SK-N-SH treated with all-trans-retinoic acid at 6 μM for 48 hours (cell line): Measurements from ENCODE around the gene DEGS1.

Source experiments
- ATAC-seq: fragments of 200-7000 bp; cut with Tn5 transposase; 3 replicates; pipeline ENCODE4 v1.9.1; 2020; ENCODE audit warnings: mild to moderate bottlenecking, moderate library complexity
- ARNTL ChIP-seq: fragments of 450-650 bp; formaldehyde crosslinking; IDR thresholded peaks from 2 replicates; pipeline ENCODE4 v1.5.0; 2020; ENCODE audit warnings: low read depth, mild to moderate bottlenecking, moderate library complexity, borderline replicate concordance
- ESRRG ChIP-seq: fragments of 250-450 bp; sonication (Bioruptor Pico); IDR thresholded peaks from 2 replicates; pipeline ENCODE4 v1.6.1; 2021; ENCODE audit warnings: mild to moderate bottlenecking
- ISL1 ChIP-seq: fragments of 250-450 bp; sonication (Bioruptor Pico); IDR thresholded peaks from 2 replicates; pipeline ENCODE4 v2.1.2; 2022; ENCODE audit warnings: mild to moderate bottlenecking, moderate library complexity
- OSR1 ChIP-seq: fragments of 250-450 bp; sonication (Bioruptor Pico); IDR thresholded peaks from 2 replicates; pipeline ENCODE4 v1.8.0; 2022; ENCODE audit warnings: moderate library complexity, mild to moderate bottlenecking, inconsistent platforms
- PPARA ChIP-seq: fragments of 250-450 bp; sonication (Bioruptor Pico); IDR thresholded peaks from 2 replicates; pipeline ENCODE4 v1.5.0; 2020; ENCODE audit warnings: mild to moderate bottlenecking, borderline replicate concordance
- RARB ChIP-seq: fragments of 250-450 bp; sonication (Bioruptor Pico); IDR thresholded peaks from 2 replicates; pipeline ENCODE4 v1.8.0; 2021; ENCODE audit warnings: mild to moderate bottlenecking, moderate library complexity
- SNAI2 ChIP-seq: fragments of 250-450 bp; sonication (Bioruptor Pico); IDR thresholded peaks from 2 replicates; pipeline ENCODE4 v1.5.0; 2020; ENCODE audit warnings: mild to moderate bottlenecking, moderate library complexity
- TCF4 ChIP-seq: fragments of 250-450 bp; sonication (Bioruptor Pico); IDR thresholded peaks from 2 replicates; pipeline ENCODE4 v1.8.0; 2021; ENCODE audit warnings: mild to moderate bottlenecking, moderate library complexity, borderline replicate concordance
- TOX ChIP-seq: fragments of 250-450 bp; sonication (Bioruptor Pico); IDR thresholded peaks from 2 replicates; pipeline ENCODE4 v1.8.0; 2021; ENCODE audit warnings: mild to moderate bottlenecking, moderate library complexity, borderline replicate concordance
- ZC3H10 ChIP-seq: fragments of 250-450 bp; sonication (Bioruptor Pico); IDR thresholded peaks from 2 replicates; pipeline ENCODE4 v1.5.1; 2021; ENCODE audit warnings: mild to moderate bottlenecking, moderate library complexity
- ZFP3 ChIP-seq: fragments of 250-450 bp; sonication (Bioruptor Pico); IDR thresholded peaks from 2 replicates; pipeline ENCODE4 v1.5.0; 2020; ENCODE audit warnings: mild to moderate bottlenecking, moderate library complexity
- ZFP30 ChIP-seq: fragments of 450-650 bp; formaldehyde crosslinking; IDR thresholded peaks from 2 replicates; pipeline ENCODE4 v1.5.0; 2022; ENCODE audit warnings: mild to moderate bottlenecking, moderate library complexity
- ZNF565 ChIP-seq: fragments of 450-650 bp; formaldehyde crosslinking; conservative IDR thresholded peaks from 2 replicates; pipeline ENCODE4 v1.5.0; 2020; ENCODE audit warnings: low read depth, mild to moderate bottlenecking, moderate library complexity
- ZNF70 ChIP-seq: fragments of 450-650 bp; formaldehyde crosslinking; IDR thresholded peaks from 2 replicates; pipeline ENCODE4 v1.5.0; 2020; ENCODE audit warnings: mild to moderate bottlenecking, moderate library complexity
- TF ChIP-seq, protein P1 (sequence below): fragments of 250-450 bp; sonication (Bioruptor Pico); IDR thresholded peaks from 2 replicates; pipeline ENCODE4 v1.8.0; 2021; ENCODE audit warnings: low read depth, mild to moderate bottlenecking, moderate library complexity, borderline replicate concordance
- TF ChIP-seq, protein P2 (sequence below): fragments of 250-450 bp; sonication (Bioruptor Pico); IDR thresholded peaks from 2 replicates; pipeline ENCODE4 v1.5.0; 2020; ENCODE audit warnings: mild to moderate bottlenecking, moderate library complexity
- TF ChIP-seq, protein P3 (sequence below): fragments of 250-450 bp; sonication (Bioruptor Pico); IDR thresholded peaks from 2 replicates; pipeline ENCODE4 v1.5.1; 2021; ENCODE audit warnings: mild to moderate bottlenecking, moderate library complexity
- TF ChIP-seq, protein P4 (sequence below): fragments of 250-450 bp; sonication (Bioruptor Pico); IDR thresholded peaks from 2 replicates; pipeline ENCODE4 v1.5.1; 2020; ENCODE audit warnings: low read depth, mild to moderate bottlenecking, moderate library complexity

DEGS1 gene

DNA sequence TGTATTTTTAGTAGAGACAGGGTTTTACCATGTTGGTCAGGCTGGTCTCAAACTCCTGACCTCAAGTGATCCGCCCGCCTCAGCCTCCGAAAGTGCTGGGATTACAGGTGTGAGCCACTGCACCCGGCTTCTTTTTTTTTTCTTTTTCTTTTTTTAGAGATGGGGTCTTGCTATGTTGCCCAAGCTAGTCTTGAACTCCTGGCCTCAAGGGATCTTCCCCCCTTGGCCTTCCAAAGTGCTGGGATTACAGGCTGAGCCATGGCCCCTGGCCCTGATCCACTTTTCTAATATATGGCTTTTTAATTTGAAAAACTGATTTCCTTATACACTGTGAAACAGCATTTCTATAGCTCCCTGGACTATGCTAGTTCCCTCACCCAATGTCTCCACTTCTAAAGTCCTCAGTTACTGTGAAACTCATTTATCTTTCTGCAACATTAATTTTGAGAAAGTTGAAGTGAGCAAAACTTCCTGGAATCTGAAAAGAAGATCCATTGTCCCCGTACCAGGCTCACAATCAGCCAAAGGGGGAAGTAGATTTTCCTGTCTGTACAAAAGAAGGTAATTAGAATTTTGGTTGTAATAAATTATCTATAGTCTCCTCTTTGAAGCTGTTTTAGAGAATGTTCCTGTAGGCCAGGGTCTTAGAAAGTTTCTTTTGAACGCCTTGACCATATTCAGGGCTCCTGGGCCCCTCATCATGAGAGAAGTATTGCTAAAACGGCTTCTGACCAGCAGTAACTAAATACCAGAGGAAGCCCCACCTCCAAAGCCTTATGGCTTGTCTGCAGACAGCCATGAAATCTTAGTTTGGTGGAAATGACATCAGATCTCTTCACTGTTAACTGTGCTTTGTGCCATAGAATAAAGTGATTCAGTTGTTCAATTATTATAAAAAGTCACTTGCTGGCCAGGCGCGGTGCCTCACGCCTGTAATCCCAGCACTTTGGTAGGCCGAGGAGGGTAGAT, 34.9 kb downstream of the DEGS1 start (continued):
- no peak for TF ChIP-seq OSR1
- no peak for TF ChIP-seq ARNTL
- TF ChIP-seq TCF4 (CRISPR knock-in tag), result no peak

DNA sequence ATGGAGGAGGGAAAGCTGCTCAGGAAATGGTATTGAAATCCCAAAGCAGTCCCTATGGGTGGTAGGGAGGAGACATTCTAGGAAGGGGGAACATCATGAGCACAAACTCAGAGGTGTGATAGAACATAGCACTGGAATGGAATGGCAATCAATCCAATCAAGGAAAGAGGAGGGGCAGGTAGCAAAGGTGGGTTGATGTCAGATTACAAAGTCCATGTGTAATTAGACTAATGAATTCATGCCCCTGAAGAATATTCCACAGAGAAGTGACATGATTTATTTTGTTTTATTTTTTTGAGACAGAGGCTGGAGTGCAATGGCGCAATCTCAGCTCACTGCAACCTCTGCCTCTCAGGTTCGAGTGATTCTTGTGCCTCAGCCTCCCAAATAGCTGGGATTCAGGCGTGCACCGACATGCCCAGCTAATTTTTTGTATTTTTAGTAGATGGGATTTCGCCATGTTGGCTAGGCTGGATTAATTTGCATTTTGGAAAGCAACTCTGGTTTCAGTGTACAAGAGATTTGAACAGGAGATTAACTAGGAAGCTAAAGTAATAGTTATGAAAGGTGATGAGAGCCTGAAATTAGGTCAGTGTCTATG, 36.1 kb downstream of the DEGS1 start:
- no peak for TF ChIP-seq TOX (CRISPR knock-in tag)
- no peak for TF ChIP-seq TCF4 (CRISPR knock-in tag)
- TF ChIP-seq ZNF565 (CRISPR knock-in tag), result no peak
- TF ChIP-seq, protein P1, sequence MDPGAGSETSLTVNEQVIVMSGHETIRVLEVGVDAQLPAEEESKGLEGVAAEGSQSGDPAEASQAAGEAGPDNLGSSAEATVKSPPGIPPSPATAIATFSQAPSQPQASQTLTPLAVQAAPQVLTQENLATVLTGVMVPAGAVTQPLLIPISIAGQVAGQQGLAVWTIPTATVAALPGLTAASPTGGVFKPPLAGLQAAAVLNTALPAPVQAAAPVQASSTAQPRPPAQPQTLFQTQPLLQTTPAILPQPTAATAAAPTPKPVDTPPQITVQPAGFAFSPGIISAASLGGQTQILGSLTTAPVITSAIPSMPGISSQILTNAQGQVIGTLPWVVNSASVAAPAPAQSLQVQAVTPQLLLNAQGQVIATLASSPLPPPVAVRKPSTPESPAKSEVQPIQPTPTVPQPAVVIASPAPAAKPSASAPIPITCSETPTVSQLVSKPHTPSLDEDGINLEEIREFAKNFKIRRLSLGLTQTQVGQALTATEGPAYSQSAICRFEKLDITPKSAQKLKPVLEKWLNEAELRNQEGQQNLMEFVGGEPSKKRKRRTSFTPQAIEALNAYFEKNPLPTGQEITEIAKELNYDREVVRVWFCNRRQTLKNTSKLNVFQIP (CRISPR knock-in tag), result no peak
- TF ChIP-seq, protein P2, sequence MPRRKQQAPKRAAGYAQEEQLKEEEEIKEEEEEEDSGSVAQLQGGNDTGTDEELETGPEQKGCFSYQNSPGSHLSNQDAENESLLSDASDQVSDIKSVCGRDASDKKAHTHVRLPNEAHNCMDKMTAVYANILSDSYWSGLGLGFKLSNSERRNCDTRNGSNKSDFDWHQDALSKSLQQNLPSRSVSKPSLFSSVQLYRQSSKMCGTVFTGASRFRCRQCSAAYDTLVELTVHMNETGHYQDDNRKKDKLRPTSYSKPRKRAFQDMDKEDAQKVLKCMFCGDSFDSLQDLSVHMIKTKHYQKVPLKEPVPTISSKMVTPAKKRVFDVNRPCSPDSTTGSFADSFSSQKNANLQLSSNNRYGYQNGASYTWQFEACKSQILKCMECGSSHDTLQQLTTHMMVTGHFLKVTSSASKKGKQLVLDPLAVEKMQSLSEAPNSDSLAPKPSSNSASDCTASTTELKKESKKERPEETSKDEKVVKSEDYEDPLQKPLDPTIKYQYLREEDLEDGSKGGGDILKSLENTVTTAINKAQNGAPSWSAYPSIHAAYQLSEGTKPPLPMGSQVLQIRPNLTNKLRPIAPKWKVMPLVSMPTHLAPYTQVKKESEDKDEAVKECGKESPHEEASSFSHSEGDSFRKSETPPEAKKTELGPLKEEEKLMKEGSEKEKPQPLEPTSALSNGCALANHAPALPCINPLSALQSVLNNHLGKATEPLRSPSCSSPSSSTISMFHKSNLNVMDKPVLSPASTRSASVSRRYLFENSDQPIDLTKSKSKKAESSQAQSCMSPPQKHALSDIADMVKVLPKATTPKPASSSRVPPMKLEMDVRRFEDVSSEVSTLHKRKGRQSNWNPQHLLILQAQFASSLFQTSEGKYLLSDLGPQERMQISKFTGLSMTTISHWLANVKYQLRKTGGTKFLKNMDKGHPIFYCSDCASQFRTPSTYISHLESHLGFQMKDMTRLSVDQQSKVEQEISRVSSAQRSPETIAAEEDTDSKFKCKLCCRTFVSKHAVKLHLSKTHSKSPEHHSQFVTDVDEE (CRISPR knock-in tag), result no peak
- no peak for TF ChIP-seq SNAI2 (CRISPR knock-in tag)
- no peak for TF ChIP-seq ZFP3 (CRISPR knock-in tag)
- TF ChIP-seq ESRRG, result no peak
- no peak for TF ChIP-seq ZFP30 (CRISPR knock-in tag)
- TF ChIP-seq, protein P3, sequence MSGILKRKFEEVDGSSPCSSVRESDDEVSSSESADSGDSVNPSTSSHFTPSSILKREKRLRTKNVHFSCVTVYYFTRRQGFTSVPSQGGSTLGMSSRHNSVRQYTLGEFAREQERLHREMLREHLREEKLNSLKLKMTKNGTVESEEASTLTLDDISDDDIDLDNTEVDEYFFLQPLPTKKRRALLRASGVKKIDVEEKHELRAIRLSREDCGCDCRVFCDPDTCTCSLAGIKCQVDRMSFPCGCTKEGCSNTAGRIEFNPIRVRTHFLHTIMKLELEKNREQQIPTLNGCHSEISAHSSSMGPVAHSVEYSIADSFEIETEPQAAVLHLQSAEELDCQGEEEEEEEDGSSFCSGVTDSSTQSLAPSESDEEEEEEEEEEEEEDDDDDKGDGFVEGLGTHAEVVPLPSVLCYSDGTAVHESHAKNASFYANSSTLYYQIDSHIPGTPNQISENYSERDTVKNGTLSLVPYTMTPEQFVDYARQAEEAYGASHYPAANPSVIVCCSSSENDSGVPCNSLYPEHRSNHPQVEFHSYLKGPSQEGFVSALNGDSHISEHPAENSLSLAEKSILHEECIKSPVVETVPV (CRISPR knock-in tag), result no peak
- no peak for TF ChIP-seq OSR1
- TF ChIP-seq, all 23 proteins: peak for 0
- no peak for ATAC-seq

DNA sequence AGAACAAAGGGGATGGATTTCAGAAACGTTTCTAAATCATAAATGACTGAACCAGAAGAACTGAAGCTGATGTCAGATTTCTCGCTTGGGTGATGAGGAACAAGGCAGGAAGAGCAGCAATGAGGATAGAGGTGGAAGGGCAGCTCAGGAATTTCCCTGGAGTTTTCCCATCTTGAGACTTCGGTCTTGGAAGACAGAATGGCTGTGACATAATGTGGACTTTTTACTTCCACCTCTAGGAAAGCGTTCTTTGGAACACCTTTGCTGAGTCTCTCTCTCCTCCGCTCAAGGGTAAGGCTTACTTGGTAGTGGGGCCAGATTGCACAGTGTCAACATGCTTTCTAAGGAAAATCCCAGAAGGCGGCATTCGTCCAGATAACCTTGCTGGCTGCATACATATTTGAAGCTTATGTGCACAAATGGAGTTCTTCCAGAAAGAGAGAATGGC, 36.6 kb downstream of the DEGS1 start:
- ATAC-seq, result no peak
- TF ChIP-seq, protein P4, sequence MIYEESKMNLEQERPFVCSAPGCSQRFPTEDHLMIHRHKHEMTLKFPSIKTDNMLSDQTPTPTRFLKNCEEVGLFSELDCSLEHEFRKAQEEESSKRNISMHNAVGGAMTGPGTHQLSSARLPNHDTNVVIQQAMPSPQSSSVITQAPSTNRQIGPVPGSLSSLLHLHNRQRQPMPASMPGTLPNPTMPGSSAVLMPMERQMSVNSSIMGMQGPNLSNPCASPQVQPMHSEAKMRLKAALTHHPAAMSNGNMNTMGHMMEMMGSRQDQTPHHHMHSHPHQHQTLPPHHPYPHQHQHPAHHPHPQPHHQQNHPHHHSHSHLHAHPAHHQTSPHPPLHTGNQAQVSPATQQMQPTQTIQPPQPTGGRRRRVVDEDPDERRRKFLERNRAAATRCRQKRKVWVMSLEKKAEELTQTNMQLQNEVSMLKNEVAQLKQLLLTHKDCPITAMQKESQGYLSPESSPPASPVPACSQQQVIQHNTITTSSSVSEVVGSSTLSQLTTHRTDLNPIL, result no peak
- TF ChIP-seq ZNF565 (CRISPR knock-in tag), result no peak
- TF ChIP-seq RARB (CRISPR knock-in tag), result no peak
- no peak for TF ChIP-seq SNAI2 (CRISPR knock-in tag)
- TF ChIP-seq, protein P1 (CRISPR knock-in tag), result no peak
- no peak for TF ChIP-seq ARNTL
- TF ChIP-seq OSR1, result no peak
- TF ChIP-seq ZNF70 (CRISPR knock-in tag), result no peak
- TF ChIP-seq PPARA (CRISPR knock-in tag), result no peak
- no peak for TF ChIP-seq ZFP30 (CRISPR knock-in tag)
- TF ChIP-seq ZFP3 (CRISPR knock-in tag), result no peak
- no peak for TF ChIP-seq ISL1
- no peak for TF ChIP-seq ZC3H10 (CRISPR knock-in tag)
